GM18867 (cell line): ENCODE data around the gene NLGN1.
"Not testable (repeated sequence)": the region's sequence is repeated elsewhere in the genome, so short reads cannot be mapped to it uniquely, and the experiment has no call there.

ENCODE experiments used
- ATAC-seq: cut with Tn5 transposase; IDR thresholded peaks from one replicate; pipeline ENCODE4 v1.9.1; 2021; ENCODE audit warnings: mild to moderate bottlenecking, moderate library complexity; ENCODE audit not compliant: unreplicated experiment

Gene NLGN1

DNA sequence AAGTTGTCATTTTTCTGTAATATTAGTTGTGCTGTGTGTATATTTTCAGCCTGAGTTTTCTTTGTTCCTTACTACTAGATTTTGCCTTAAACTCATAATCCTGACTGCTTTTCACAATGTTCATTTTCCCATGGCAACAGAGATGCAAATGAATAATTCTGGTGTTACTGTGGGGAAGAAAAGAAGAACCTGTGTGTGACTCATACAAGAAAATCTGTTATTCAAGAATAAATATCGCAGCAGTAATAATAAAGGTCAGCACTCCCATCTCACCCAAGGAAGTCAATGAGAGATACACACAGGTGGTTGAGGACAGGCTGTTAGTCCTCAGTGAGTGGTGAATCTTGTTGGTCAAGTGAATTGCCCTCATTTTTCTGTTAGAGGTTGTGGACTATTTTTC is 805.0 kb downstream of the NLGN1 start:
- no peak for ATAC-seq

DNA sequence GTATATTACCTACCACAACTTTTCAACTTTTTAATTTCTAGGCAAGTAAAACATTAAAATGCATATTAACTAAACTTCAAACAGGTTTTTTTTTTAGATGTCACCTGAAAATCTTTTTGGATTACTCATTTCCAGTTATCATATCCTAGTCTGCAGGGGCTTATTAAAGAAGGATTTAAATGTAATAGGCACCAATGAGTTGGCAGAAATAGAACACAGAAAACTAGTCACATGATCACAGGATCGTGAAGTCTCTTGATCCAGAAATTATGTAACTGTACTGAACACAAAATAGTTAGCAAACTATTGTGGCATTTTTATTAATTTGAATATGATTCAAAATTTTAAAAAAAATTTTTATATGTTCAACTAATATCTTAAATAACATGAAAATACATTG is 807.2 kb downstream of the NLGN1 start:
- no peak for ATAC-seq

DNA sequence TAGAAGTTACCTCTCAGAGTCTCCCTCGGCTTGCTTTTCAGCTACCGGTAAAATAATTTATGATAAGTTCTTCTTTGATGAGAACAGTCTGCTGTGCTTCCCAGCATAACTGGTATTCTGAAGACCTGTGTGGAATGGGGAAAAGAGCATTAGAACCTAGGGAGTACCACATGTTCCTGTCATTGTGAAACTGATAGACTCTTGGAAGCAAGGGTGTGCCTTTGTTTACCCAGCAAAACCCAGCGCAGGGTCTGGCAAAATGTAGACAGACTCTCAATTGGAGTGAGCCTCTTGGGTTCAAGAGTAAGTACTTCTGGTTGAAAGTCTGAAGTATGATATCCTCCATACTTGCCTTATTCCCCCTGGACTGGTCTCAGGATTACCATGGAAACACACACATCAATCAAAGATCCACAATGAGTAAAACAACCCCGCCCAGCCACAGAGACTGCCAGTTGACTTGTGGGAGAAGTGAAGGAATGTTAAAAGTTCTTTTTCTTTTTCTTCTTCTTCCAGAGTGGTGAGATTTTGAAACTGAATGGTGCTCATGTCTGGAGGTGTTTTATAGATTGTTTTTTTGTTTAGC is 809.2 kb downstream of the NLGN1 start:
- no peak for ATAC-seq

DNA sequence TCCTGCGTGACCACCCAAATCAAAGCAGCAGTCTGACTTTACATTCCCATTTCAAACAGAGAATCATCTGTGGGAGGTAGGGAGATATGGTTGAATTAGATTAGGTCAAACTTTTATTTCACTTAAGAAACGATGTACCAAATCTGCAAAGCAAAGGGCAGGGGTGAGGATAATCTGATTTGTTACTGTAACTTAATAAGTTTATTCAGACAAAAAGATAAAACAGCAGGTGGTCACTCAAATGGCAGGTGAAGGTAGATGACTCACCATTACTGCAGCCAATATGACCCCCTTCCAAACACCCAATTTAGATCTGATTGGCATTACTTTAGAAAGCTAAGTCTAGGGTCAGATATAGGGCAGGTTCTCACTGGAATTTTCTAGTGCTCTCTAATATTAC is 810.6 kb downstream of the NLGN1 start:
- no peak for ATAC-seq

DNA sequence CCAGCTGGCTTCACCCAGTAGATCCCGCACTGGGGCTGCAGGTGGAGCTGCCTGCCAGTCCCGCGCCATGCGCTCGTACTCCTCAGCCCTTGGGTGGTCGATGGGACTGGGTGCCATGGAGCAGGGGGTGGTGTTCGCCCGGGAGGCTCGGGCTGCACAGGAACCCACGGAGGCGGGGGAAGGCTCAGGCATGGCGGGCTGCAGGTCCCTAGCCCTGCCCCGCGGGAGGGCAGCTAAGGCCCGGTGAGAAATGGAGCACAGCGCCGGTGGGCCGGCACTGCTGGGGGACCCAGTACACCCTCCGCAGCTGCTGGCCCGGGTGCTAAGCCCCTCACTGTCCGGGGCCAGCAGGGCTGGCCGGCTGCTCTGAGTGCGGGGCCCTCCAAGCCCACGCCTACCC is 814.4 kb downstream of the NLGN1 start:
- not testable (repeated sequence) for ATAC-seq

DNA sequence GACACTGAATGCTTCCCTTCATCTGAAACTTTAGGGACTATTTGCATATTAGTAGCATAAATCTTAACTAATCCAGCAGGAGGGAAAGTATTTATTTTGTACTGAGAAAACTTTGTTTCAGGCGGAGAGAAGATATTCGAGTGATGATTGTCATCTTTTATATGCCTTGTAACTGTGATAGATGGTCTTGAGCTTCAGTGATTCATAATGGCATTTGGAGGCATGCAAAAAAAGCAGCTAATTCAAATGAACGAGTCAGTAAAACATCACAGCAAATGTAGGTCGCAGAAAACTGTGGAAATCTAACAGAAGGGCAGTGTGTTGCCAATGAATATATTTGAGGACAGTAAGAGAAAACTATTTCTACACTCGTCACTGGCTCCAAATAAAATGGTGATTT is 817.9 kb downstream of the NLGN1 start:
- no peak for ATAC-seq

DNA sequence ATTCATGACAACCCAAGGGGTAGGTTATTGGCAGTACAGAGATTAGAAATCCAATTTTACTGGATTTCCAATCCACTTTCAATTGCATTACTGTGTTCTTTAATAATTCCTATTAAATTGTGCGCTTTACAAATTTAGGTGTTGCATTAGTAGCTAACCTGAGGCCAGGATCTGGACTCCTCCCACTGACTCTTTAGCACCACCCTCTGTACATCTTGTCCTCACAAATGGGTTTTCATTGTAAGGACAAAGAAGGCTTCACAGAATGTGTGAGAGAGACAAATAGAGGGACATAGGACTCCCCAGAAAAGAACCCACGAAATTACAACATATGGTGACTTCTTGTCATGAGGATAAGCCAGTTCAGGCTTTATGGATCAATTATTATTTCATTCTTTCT is 818.5 kb downstream of the NLGN1 start:
- no peak for ATAC-seq

DNA sequence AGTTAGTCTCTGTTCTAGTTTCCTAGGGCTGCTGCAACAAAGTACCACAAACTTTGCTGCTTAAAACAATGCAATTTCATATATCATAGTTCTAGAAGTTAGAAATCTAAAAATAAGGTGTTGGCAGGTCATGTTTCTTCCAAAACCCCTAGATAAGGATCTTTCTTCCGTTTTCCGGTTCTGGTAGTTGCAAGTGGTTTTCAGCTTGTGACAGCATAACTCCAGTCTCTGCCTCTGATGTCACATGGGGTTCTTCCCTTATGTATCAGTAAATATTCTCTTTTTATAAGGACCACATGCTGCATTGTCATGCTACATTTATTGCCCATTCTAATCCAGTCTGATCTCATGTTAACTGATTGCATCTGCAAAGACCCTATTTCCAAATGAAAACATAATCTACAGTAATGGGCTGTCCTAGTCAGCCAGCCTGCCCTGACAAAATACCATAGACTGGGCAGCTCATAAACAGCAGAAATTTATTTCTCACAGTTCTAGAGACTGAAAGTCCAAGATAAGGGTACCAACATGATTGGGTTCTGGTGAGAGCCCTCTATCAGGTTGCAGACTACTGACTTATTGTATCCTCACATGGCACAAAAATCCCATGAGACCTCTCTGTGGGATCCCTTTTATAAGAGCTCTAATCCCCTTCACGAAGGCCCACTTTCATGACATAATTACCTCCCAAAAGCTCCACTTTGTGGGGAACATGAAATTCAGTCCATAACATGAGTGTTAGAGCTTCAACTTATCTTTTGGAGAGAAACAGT is 819.6 kb downstream of the NLGN1 start:
- no peak for ATAC-seq

DNA sequence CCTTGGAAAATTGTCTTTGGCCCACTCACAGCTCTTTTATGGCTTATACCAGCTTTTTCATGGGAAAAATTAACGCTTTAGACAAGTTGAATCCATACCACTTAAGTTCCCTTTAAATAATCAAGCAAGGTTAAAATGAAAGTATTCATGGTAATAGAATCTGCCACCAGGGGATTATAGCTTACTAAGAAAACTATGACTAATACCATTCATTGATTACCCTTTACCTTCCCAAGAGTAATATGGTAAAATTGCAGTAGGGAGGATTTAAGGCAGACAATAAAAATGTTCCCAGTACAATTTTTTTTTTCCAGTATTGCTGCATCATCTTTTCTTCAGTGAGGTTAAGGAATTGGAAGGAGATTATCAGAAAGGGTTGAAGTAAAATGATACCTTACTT is 820.5 kb downstream of the NLGN1 start:
- ATAC-seq, result no peak

DNA sequence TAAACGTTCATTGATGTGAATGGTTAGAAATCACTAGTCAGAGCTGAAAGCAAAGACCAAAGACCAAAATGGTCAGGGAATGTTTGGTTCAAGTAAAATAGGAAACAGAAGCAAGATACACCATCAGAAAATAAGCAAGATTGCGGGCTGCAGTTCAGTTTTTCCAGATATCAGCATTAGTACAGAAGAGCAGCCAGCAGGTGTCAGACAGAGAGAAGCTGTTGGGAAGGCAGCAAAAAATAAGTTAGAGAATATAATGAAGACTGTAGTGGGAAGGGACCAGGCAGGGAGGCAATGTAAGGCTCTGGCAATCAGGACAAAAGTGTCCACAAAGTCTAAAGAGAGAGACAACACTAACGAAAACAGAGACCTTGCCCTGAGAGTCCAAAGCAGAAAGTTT is 822.2 kb downstream of the NLGN1 start:
- ATAC-seq, result no peak

DNA sequence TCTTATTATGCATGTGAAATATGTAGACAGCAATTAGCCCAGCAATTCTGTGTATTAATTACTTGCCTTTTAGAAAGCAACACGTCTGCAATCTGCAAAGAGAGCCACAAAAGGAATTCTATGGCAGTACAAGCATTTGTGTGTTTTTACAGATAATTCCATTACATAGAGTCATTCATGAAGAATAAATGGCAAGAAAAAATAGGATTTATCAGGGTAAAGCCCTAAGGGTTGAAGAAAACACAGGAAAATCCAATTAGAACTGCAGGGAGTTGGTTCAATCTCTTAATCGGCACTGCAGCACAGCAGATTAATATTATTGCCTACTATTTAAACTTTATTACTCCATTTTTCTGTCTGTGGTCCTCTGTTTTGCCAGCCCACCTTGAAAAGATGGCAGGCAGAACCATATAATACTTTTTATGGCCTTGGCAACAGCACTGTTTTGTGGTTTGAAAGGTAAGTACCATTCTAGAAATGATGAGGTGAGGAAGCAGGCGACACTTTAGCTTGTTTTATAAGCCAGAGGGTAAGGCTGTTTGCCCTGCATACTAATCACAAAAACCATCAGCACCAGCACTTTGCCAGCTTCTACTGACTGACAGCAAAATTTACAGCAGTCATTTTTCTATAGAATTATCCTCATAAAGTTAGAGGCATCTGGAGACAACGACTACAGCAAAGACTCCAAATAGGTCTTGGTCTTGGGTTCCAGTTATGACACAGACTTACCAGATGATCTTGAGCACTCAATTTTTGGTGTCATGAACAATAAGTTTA is 823.4 kb downstream of the NLGN1 start:
- no peak for ATAC-seq

DNA sequence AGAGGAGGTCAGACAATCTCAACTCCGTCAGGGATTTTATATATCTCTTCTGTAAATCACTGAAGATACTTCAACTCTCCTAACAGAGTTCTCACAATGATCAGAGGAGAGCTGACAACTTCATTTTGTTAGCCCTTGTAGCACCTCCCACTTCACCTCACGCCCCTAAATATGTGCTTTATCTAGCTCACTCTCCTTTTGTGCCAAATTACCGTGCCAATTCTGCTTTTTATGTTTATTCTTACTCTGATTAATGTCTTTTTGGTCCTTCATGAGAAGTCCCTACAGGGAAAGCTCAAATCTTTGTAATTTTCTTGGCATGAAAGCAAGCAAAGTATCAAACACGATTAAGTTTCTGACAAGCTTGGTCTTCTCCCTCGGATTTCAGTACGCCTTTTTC is 825.5 kb downstream of the NLGN1 start:
- no peak for ATAC-seq

DNA sequence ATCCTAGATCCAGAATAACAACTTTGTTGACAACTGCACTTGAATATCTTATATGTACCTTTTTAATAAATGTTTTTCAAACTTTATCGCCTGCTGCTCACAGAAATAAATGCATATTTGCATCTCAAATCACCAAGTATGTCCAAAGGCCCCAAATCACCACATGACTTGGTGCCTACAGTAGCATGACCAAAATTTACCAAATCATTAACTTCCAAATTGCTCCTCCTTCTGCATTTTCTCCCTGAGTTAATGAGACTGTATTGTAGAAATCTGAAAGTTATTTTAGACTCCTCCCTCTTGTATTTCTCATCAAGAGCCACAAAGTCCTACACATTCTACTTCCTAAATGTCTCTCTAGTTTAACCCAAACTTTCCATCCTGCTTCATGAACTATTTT is 826.1 kb downstream of the NLGN1 start:
- no peak for ATAC-seq

DNA sequence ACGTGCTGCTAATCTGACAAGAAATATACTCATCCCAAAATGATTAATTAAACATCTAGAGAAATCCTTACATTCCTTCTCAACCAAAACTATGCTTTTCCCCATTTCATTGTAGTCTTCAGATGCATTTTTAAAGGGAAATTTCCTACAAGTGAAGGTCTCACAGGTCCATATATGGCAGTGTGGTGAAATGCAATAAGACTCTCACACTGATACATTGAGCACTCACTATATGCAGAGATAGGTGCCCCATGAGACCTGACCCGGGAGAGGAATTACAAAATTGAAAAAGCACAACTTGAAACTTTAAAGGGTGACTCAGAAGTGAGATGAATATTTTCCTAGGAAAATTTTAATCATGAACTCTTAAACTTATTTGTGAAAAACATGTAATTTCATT is 832.4 kb downstream of the NLGN1 start:
- ATAC-seq, result no peak

DNA sequence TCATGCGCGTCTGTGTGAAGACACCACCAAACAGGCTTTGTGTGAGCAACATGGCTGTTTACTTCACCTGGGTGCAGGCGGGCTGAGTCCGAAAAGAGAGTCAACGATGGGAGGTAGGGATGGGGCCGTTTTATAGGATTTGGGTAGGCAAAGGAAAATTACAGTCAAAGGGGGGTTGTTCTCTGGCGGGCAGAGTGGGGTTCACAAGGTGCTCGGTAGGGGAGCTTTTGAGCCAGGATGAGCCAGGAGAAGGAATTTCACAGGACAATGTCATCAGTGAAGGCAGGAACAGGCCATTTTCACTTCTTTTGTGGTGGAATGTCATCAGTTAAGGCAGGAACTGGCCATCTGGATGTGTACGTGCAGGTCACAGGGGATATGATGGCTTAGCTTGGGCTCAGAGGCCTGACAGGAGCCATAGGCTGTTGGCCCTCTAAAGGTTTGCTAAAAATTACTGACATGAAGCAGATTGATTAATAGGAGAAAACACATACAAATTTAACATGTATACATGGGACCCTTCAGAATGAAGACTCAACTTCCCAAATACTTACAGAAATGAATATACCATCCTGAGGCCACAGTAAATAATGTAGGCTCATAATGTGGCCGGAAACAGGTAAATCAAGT is 834.6 kb downstream of the NLGN1 start:
- ATAC-seq, result not testable (repeated sequence)

DNA sequence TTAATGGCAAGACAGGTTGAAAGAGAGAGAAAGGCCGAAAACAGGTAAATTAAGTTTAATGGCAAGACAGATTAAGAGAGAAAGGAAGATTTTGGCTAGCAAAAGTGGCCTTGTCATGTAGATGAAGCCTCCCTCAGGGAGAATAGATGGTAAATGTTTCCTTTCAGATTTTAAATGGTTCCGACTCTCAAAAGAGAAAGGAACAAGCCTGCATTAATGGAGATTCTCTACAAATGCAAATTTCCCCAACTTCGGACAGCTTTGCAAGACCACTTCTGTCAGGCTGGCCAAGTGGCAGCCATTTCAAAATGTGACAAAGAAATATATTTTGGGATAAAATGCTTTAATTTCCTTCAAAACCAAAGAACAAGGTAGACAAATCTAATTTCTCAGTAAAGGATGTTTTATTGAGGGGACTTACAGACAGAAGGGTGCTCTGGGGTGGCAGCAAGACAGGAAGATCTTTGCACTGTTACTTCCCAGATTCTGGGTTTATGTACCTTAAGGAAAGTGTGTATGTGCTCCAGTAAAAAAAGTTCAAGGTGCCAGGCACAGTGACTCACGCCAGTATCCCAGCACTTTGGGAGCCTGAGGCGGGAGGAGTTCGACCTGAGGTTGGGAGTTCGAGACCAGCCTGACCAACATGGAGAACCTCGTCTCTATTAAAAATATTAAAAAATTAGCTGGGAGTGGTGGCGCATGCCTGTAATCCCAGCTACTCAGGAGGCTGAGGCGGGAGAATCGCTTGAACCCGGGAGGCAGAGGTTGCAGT is 835.3 kb downstream of the NLGN1 start:
- ATAC-seq, result no peak

DNA sequence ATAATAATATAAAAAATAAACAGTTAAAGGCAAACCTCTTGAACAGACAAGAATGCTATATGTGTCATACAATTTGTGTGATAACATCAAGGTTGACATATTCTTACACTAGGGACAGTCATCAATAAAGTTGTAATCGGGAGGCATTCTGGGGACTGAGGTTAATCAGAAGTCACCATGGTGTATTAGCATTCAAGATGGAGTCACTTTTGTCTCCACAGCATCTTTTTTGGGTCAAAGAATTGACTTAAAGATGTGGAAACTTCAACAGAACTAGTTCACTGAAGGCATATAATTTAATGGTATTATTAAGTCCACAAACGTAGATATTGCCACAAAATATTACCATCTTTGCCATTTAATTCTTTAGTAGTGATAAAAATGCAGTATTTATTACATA is 836.0 kb downstream of the NLGN1 start:
- ATAC-seq, result no peak

DNA sequence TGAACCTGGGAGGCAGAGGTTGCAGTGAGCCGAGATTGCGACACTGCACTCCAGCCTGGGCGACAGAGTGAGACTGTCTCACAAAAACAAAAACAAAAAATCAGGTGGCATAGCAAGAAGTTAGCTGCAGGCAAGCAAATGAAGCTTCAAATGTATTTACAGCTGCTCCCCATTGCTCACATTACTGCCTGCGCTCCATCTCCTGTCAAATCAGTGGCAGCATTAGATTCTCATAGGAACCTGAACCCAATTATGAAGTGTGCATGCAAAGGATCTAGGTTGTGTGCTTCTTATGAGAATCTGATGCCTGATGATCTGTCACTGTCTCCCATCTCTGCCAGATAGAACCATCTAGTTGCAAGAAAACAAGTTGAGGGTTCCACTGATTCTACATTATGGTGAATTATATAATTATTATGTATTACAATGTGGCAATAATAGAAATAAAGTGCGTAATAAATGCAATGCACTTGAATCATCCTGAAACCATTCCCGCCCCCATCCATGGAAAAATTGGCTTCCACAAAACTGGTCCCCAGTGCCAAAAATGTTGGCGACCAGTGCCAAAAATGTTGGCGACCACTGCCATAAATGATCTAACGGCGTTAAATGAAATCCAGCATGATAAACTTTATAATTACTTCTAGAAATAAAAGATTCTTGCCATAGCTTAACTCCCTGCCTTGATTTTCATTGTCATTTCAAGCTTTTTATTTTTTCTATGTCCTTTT is 844.9 kb downstream of the NLGN1 start:
- ATAC-seq, result no peak

DNA sequence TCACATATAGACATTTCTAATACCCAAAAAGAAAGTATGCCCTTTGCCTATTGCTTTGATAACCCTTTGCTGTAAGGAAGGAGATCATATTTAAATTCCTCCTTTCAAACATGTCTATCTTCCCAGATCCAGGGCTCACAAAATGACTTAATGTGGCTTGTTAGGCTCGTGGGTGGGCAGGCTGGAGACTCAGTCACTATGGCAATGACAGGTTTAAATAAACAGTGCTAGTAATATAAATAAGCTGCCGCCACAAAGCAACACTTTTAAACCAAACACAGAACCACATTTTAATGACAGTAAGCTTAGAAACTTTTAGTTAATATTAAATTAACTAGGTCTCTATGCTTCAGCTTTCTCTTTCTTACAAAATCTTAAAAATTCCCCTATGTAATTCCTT is 845.6 kb downstream of the NLGN1 start:
- ATAC-seq, result no peak

DNA sequence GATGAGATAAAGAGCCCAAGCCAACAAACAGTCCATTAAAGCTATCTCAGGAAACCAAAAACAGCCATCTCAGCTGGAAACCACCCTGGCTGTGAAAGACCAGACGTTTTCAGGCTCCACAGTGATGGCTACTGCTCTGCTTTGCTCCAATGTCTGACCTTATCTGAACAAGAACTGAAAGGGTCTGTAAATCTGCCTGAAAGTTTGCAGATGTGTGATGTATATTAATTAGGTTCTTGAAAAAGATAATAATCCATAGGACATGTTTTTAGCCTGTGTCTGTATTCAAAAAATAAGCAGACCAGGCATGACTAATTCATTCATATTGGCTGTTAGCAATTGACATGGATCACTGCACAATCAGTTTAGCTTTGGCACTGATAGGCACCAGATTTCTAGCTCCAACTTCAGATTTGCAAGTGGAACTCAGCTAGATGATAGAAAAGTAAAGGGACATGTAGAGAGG is 850.2 kb downstream of the NLGN1 start:
- ATAC-seq, result no peak
